Mesenchymal stem cell (in vitro differentiated cells and primary cell): Measurements from ENCODE around the gene PHPT1.

ENCODE experiments used
- DNase-seq: peaks from one replicate; pipeline ENCODE4 v3.0.0-alpha.2; 2013
- H2AFZ ChIP-seq: one replicate; pipeline ENCODE4 v1.6.1; 2013; ENCODE audit warnings: low read depth, mild to moderate bottlenecking, control low read depth, inconsistent platforms, low read length, moderate library complexity
- H2AK5ac ChIP-seq: 2 replicates; pipeline ENCODE4 v1.6.1; 2013; ENCODE audit warnings: low read length, moderate library complexity, mild to moderate bottlenecking, inconsistent platforms; ENCODE audit not compliant: severe bottlenecking
- H2BK120ac ChIP-seq: one replicate; pipeline ENCODE4 v1.6.1; 2013; ENCODE audit warnings: low read depth, mild to moderate bottlenecking, inconsistent platforms, low read length, moderate library complexity
- H2BK12ac ChIP-seq, 2 experiments: one replicate each; pipeline ENCODE4 v1.6.1; 2013; ENCODE audit warnings: inconsistent platforms in 2 of 2, low read length in 2 of 2, mild to moderate bottlenecking in 2 of 2, moderate library complexity in 2 of 2, control low read depth in 1 of 2
- H2BK15ac ChIP-seq: one replicate; pipeline ENCODE4 v1.6.1; 2013; ENCODE audit warnings: mild to moderate bottlenecking, low read depth, inconsistent platforms; ENCODE audit not compliant: poor library complexity, severe bottlenecking
- H2BK5ac ChIP-seq: 2 replicates; pipeline ENCODE4 v1.6.1; 2013; ENCODE audit warnings: low read depth, mild to moderate bottlenecking, low read length, control low read depth, inconsistent platforms; ENCODE audit not compliant: poor library complexity, severe bottlenecking
- H3K14ac ChIP-seq, 2 experiments: one replicate each; pipeline ENCODE4 v1.6.1; 2013; ENCODE audit warnings: inconsistent platforms in 2 of 2, low read length in 2 of 2, control low read depth in 1 of 2, mild to moderate bottlenecking in 1 of 2, moderate library complexity in 1 of 2
- H3K18ac ChIP-seq, 2 experiments: one replicate each; pipeline ENCODE4 v1.6.1; 2013; ENCODE audit warnings: inconsistent platforms in 2 of 2, low read length in 2 of 2, control low read depth in 1 of 2, low read depth in 1 of 2, mild to moderate bottlenecking in 1 of 2
- H3K23ac ChIP-seq, 2 experiments: one replicate each; pipeline ENCODE4 v1.6.1; 2013; ENCODE audit warnings: inconsistent platforms in 2 of 2, low read length in 2 of 2, mild to moderate bottlenecking in 2 of 2, moderate library complexity in 2 of 2, control low read depth in 1 of 2
- H3K27ac ChIP-seq: 2 replicates; pipeline ENCODE4 v1.5.1; 2013; ENCODE audit warnings: mild to moderate bottlenecking, moderate library complexity, low read length, control low read depth, inconsistent platforms; ENCODE audit not compliant: poor library complexity, severe bottlenecking
- H3K27me3 ChIP-seq, 2 experiments: 2 replicates each; pipeline versions ENCODE4 v1.6.1 to v1.7.0; 2013; ENCODE audit warnings: low read length in 2 of 2, mild to moderate bottlenecking in 2 of 2, moderate library complexity in 2 of 2, control low read depth in 1 of 2, inconsistent platforms in 1 of 2; ENCODE audit not compliant: control insufficient read depth in 1 of 2, insufficient read depth in 1 of 2
- H3K36me3 ChIP-seq, 2 experiments: 2 replicates each; pipeline versions ENCODE4 v1.6.1 to v1.7.0; 2013; ENCODE audit warnings: low read length in 2 of 2, control low read depth in 1 of 2, inconsistent platforms in 1 of 2, low read depth in 1 of 2, mild to moderate bottlenecking in 1 of 2; ENCODE audit not compliant: insufficient read depth in 2 of 2, control insufficient read depth in 1 of 2
- H3K4ac ChIP-seq, 2 experiments: one replicate each; pipeline ENCODE4 v1.6.1; 2013; ENCODE audit warnings: inconsistent platforms in 2 of 2, low read length in 2 of 2, mild to moderate bottlenecking in 2 of 2, moderate library complexity in 2 of 2, control low read depth in 1 of 2, low read depth in 1 of 2
- H3K4me1 ChIP-seq: 2 replicates; pipeline ENCODE4 v1.6.1; 2013; ENCODE audit warnings: low read depth, low read length, control low read depth; ENCODE audit not compliant: control insufficient read depth, insufficient read depth
- H3K4me2 ChIP-seq: 2 replicates; pipeline ENCODE4 v1.6.1; 2013; ENCODE audit warnings: low read length, mild to moderate bottlenecking, inconsistent platforms; ENCODE audit not compliant: poor library complexity, severe bottlenecking
- H3K4me3 ChIP-seq, 2 experiments: 2 replicates each; pipeline versions ENCODE4 v1.5.1 to v1.7.0; 2013; ENCODE audit warnings: low read length in 2 of 2, mild to moderate bottlenecking in 2 of 2, control low read depth in 1 of 2, low read depth in 1 of 2; ENCODE audit not compliant: insufficient read depth in 1 of 2
- H3K79me1 ChIP-seq: replicated peaks from 2 replicates; pipeline ENCODE4 v1.6.1; 2013; ENCODE audit warnings: mild to moderate bottlenecking, control low read depth, low read length, inconsistent platforms; ENCODE audit not compliant: poor library complexity, severe bottlenecking
- H3K9ac ChIP-seq: 2 replicates; pipeline ENCODE4 v1.7.0; 2013; ENCODE audit warnings: mild to moderate bottlenecking, low read length, moderate library complexity
- H3K9me3 ChIP-seq: 2 replicates; pipeline ENCODE4 v1.7.0; 2013; ENCODE audit warnings: mild to moderate bottlenecking, low read length; ENCODE audit not compliant: control insufficient read depth
- H4K8ac ChIP-seq: one replicate; pipeline ENCODE4 v1.6.1; 2013; ENCODE audit warnings: inconsistent platforms, mild to moderate bottlenecking, low read length, moderate library complexity
- H4K91ac ChIP-seq: one replicate; pipeline ENCODE4 v1.6.1; 2013; ENCODE audit warnings: mild to moderate bottlenecking, low read length, inconsistent platforms
- WGBS: methylation state at CpG from one replicate; pipeline ENCODE4 v1.1.7; 2013; ENCODE audit warnings: mixed read lengths; 5-methylcytosine and 5-hydroxymethylcytosine counted together

PHPT1 gene

GRCh38 chr9:136839229-136840139 lies 9.7 kb upstream of the PHPT1 start:
- Histone ChIP-seq H2BK12ac (no peak overlapping the region), H4K91ac (no peak overlapping the region), H3K4me2 (no peak overlapping the region), H3K18ac (no peak overlapping the region), H2AK5ac (peak overlapping the region; percentile 1), H3K9me3 (no peaks in the 10 kb centered on the region), H3K79me1 (peaks cover 7% of the 10 kb centered on the region), H3K4me3 (no peak overlapping the region), H3K4me1 (peaks cover 45% of the 10 kb centered on the region), H3K27ac (peak overlapping the region; percentile 0), H2BK120ac (no peak overlapping the region), H3K4ac (no peak overlapping the region), H3K14ac (no peak overlapping the region), H2AFZ (no peak overlapping the region), H4K8ac (no peak overlapping the region), H3K9ac (no peak overlapping the region), H3K23ac (no peak overlapping the region), H2BK5ac (no peak overlapping the region), H3K36me3 (peaks cover 12 to 62% of the 10 kb centered on the region in 2 experiments), H3K27me3 (peaks cover 0 to 4% of the 10 kb centered on the region in 2 experiments), H2BK15ac (no peak overlapping the region)
- DNase-seq, result no peak
- WGBS, result 91% methylated on average over 34 of the region's 36 CpGs

- Histone ChIP-seq H3K9me3 (no peaks in the 10 kb centered on the region), H3K27me3 (peaks cover 0 to 7% of the 10 kb centered on the region in 2 experiments), H3K18ac (peak overlapping the region in 1 of 2 experiments; percentile 18), H2BK120ac (no peak overlapping the region), H2AK5ac (peak overlapping the region; percentile 23), H2BK5ac (no peak overlapping the region), H3K4me3 (no peak overlapping the region), H3K36me3 (peaks cover 12 to 64% of the 10 kb centered on the region in 2 experiments), H3K14ac (no peak overlapping the region), H3K4me2 (no peak overlapping the region), H2BK15ac (no peak overlapping the region), H3K79me1 (peaks cover 4% of the 10 kb centered on the region), H2BK12ac (no peak overlapping the region), H3K9ac (no peak overlapping the region), H2AFZ (no peak overlapping the region), H4K91ac (no peak overlapping the region), H4K8ac (no peak overlapping the region), H3K23ac (no peak overlapping the region), H3K4me1 (peaks cover 45% of the 10 kb centered on the region), H3K4ac (no peak overlapping the region), H3K27ac (peak overlapping the region; percentile 83)
- DNase-seq, result no peak
- WGBS, result 85% methylated on average over 32 of the region's 32 CpGs
Measured at GRCh38 chr9:136840140-136840876, 8.9 kb upstream of the PHPT1 start.

GRCh38 chr9:136840877-136841645 lies 8.1 kb upstream of the PHPT1 start:
- peaks cover 12 to 64% of the 10 kb centered on the region in 2 experiments for H3K36me3 ChIP-seq
- H2AK5ac ChIP-seq, result no peak overlapping the region
- no peak overlapping the region for H3K23ac ChIP-seq
- no peak overlapping the region for H2BK120ac ChIP-seq
- DNase-seq, result peak; percentile 79
- no peak overlapping the region for H3K4me3 ChIP-seq
- no peak overlapping the region for H2AFZ ChIP-seq
- H3K4ac ChIP-seq, result no peak overlapping the region
- H3K27me3 ChIP-seq, result peaks cover 0 to 13% of the 10 kb centered on the region in 2 experiments
- H3K79me1 ChIP-seq, result peaks cover 2% of the 10 kb centered on the region
- H3K14ac ChIP-seq, result peak overlapping the region in 1 of 2 experiments; percentile 26
- peak overlapping the region; percentile 70 for H4K91ac ChIP-seq
- H2BK15ac ChIP-seq, result peak overlapping the region; percentile 44
- 69% methylated on average over 25 of the region's 28 CpGs for WGBS
- H3K9ac ChIP-seq, result no peak overlapping the region
- peak overlapping the region in 1 of 2 experiments; percentile 90 for H2BK12ac ChIP-seq
- H4K8ac ChIP-seq, result peak overlapping the region; percentile 82
- H2BK5ac ChIP-seq, result no peak overlapping the region
- H3K4me1 ChIP-seq, result peaks cover 45% of the 10 kb centered on the region
- H3K9me3 ChIP-seq, result no peaks in the 10 kb centered on the region
- peak overlapping the region; percentile 74 to 83 for H3K18ac ChIP-seq
- peak overlapping the region; percentile 60 for H3K4me2 ChIP-seq
- H3K27ac ChIP-seq, result peak overlapping the region; percentile 89
